ENCODE data around the gene NFKB1.
"Not testable (repeated sequence)": the region's sequence is repeated elsewhere in the genome, so short reads cannot be mapped to it uniquely, and the experiment has no call there.

Gene NFKB1

DNA sequence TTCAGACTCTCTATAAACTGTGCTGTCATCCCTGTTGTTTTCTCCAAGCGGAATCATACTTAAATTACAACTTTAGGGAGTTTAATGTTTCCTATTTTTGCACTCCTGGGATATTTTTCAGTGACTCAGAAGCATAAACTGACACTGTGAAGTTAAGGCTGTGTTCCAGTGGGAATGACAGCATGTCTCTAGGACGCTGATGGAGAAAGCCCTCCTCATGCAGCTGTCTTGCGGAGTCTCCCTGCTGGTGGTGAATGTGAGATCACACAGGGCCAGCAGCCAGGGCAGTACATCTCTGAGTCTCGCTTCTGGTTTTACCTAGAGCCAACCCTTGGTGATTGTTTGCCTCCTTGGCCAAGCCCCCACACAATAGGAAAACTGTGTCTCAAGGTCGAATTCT is 53.3 kb downstream of the NFKB1 start:
- DNase-seq (ENCODE audit: low read depth, low spot score), result no peak
- H3K4me3 ChIP-seq (ENCODE audit: low read length), result no peak overlapping the region

DNA sequence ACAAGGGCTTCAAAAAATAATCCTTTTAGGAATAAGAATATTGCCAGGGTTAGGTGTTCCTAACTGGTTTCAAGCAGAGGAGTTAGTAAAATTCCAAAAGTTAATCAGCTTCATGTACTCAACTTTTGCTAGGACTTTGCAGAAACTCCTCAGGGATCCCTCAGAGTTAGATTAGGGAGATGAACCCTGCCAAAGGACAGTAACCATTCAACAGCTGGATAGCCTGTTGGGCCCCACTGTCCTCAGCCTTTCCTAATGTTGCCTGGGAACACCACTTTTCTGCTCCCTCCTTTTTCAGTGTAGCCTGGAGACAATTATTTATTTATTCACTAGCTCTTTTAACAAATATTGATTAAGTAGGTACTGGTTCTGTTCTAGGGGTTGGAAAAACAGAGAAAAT is 53.8 kb downstream of the NFKB1 start:
- no peak overlapping the region for H3K4me3 ChIP-seq (ENCODE audit: low read length)
- no peak for DNase-seq (ENCODE audit: low read depth, low spot score)

DNA sequence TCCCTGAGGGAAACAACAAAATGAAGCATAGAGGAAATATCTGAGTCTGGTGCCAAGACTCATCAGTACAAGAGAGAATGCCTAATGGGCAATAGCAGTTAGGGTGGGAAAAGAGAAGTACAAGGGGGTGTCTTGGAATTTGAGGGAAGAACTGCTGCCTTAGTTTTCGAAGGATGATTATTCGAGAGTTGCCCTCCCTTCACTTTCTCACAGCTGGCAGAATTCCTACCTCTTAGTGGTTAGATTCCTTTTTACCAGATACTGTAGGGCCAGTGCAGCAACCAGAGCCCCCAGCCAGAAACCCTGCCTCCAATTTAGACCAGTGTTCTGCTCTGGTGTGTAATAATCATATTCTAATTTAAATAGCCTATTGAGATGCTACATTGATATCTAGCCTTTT is 56.5 kb downstream of the NFKB1 start:
- no peak overlapping the region for H3K4me3 ChIP-seq (ENCODE audit: low read length)
- DNase-seq (ENCODE audit: low read depth, low spot score), result no peak

DNA sequence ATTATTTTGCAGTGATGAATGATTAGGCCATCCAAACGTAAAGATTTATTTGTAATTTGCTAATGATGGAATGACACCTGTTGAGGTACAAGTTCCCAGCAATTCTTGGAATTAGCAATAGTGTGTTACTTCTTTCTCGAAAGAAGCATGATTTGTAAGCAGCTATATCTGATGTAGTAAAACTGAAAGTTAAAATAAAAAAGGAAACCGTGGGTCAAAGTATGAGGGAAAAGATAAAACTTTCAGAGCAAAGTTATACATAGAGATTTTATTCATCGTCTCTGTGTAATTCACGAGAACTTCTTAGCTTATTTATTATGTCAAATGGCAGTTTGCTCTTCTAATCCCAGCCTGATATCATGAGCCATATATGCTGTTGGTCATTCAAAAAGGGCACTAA is 59.0 kb downstream of the NFKB1 start:
- DNase-seq (ENCODE audit: low read depth, low spot score), result no peak
- no peak overlapping the region for H3K4me3 ChIP-seq (ENCODE audit: low read length)

GRCh38 chr4:102560571-102561341 is 59.6 kb downstream of the NFKB1 start:
- no peak for DNase-seq (ENCODE audit: low read depth, low spot score)
- no peak overlapping the region for H3K4me3 ChIP-seq (ENCODE audit: low read length)

DNA sequence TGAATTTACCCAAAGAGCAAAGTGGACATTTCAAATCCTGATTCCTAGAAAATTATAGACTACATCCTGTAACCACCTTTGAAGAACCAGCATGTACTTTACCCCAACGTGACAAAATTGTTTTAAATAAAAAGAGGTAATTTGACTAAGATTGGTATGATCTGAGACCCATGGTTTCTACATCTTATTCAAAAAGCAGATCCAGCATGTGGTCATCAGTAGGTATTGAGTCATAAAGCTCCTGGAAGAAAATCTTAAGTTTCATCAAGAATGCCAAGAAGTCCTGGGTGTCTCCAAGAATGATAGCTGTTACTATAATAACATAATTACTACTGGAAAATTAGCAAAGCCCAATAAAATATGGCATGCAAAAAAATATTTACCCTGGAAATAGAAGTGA is 61.8 kb downstream of the NFKB1 start:
- no peak overlapping the region for H3K4me3 ChIP-seq (ENCODE audit: low read length)
- DNase-seq (ENCODE audit: low read depth, low spot score), result no peak

DNA sequence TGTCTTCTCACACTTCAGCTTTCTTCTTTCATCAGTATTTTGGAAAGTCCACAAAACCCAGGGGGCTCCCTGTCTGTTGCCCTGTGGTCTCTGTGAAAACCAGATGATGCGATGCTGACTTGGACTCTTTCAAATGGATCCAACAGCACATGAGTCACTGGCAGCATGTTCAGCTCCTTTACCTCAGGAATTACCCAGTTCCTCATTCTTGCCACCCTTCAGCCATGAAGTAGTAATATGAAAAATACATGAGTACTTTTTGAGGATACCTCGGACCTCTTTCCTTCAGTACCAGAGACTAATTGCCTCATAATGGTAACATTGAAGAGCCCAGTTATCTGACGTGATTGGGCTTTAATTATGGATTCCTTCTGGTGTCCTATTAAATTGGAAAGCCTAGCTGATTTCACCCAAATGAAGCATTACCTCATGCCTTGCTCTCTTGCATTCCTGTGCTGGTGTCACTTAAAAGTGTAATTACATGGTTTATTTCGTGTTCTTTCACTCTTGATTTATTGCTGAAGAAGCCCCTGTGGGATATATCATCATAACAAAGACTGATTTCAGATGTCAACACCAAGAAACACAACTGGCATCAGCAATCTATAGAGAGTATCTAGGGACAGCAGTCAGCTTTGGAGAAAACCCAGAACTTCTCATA is 63.4 kb downstream of the NFKB1 start:
- H3K4me3 ChIP-seq (ENCODE audit: low read length), result no peak overlapping the region
- DNase-seq (ENCODE audit: low read depth, low spot score), result no peak

DNA sequence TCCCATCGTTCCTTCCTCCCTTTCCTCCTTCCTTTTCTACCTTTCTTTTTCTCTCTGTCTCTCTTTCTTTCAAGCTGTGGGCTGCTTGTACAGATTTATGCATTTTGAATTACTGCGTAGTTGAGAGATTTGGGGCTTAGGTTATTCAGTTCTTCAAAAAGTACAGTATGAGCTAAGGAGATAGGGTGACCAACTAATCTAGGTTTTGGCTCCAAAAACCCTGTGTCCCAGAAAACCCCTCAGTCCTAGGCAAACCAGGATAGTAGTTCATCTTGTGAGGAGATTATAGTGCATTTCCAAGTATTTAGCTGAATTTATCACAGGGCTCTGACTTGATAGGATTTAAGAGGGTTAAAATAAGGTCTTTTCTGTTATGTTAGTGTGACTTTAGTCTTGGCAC is 64.5 kb downstream of the NFKB1 start:
- no peak for DNase-seq (ENCODE audit: low read depth, low spot score)
- no peak overlapping the region for H3K4me3 ChIP-seq (ENCODE audit: low read length)

GRCh38 chr4:102566426-102566825 is 65.3 kb downstream of the NFKB1 start:
- no peak for DNase-seq (ENCODE audit: low read depth, low spot score)
- H3K4me3 ChIP-seq (ENCODE audit: low read length), result no peak overlapping the region

DNA sequence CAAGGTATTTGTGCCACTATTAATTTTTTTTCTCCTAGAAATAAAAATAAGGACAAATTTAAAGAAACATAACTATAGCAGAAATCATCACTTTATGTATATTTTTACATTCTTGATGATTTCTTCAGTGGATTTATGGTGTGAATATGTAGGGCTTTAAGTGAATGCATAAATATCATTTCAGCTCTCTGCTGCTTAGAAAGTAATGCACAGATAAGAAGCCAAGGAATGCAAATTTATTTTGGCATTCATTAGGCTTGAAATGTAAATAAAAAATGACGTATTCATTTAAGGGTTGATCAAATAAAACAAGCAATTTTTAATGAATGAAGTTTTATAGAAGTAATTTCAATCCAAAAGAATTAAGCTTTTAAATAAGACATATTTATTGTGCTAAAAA is 66.3 kb downstream of the NFKB1 start:
- no peak for DNase-seq (ENCODE audit: low read depth, low spot score)
- no peak overlapping the region for H3K4me3 ChIP-seq (ENCODE audit: low read length)

GRCh38 chr4:102569200-102569599 is 68.0 kb downstream of the NFKB1 start:
- no peak for DNase-seq (ENCODE audit: low read depth, low spot score)
- no peak overlapping the region for H3K4me3 ChIP-seq (ENCODE audit: low read length)

- not testable (repeated sequence) for DNase-seq (ENCODE audit: low read depth, low spot score); H3K4me3 ChIP-seq (ENCODE audit: low read length)
These were observed 69.1 kb downstream of the NFKB1 start for GRCh38 chr4:102570211-102570610.

GRCh38 chr4:102572452-102572851 is 71.3 kb downstream of the NFKB1 start:
- no peak overlapping the region for H3K4me3 ChIP-seq (ENCODE audit: low read length)
- peak; percentile 42 for DNase-seq (ENCODE audit: low read depth, low spot score)

DNA sequence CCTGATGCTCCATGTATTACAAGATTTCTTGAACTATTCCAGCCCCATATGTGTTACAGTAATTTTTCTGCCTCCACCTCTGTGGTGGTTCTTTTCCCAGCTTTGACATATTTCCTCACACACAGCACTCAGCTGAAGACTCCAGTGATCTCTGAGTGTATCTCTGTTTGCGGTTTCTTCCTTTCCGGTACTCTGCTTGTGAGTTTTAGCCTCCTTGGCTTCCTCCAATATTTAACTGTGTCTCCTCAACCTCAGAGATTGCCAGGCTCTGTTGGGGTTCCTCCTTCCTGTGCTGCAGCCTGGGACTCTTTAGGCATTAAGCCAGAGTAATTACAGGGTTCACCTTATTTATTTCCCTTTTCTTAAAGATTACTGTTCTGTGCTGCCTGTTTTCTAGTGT is 73.2 kb downstream of the NFKB1 start:
- DNase-seq (ENCODE audit: low read depth, low spot score), result peak; percentile 77
- H3K4me3 ChIP-seq (ENCODE audit: low read length), result no peak overlapping the region

- no peak for DNase-seq (ENCODE audit: low read depth, low spot score)
- no peak overlapping the region for H3K4me3 ChIP-seq (ENCODE audit: low read length)
These were observed 74.4 kb downstream of the NFKB1 start for GRCh38 chr4:102575369-102576129.

GRCh38 chr4:102578270-102578669 is 77.1 kb downstream of the NFKB1 start:
- H3K4me3 ChIP-seq (ENCODE audit: low read length), result no peak overlapping the region
- no peak for DNase-seq (ENCODE audit: low read depth, low spot score)

GRCh38 chr4:102578819-102579218 is 77.7 kb downstream of the NFKB1 start:
- H3K4me3 ChIP-seq (ENCODE audit: low read length), result no peak overlapping the region
- peak; percentile 28 for DNase-seq (ENCODE audit: low read depth, low spot score)

DNA sequence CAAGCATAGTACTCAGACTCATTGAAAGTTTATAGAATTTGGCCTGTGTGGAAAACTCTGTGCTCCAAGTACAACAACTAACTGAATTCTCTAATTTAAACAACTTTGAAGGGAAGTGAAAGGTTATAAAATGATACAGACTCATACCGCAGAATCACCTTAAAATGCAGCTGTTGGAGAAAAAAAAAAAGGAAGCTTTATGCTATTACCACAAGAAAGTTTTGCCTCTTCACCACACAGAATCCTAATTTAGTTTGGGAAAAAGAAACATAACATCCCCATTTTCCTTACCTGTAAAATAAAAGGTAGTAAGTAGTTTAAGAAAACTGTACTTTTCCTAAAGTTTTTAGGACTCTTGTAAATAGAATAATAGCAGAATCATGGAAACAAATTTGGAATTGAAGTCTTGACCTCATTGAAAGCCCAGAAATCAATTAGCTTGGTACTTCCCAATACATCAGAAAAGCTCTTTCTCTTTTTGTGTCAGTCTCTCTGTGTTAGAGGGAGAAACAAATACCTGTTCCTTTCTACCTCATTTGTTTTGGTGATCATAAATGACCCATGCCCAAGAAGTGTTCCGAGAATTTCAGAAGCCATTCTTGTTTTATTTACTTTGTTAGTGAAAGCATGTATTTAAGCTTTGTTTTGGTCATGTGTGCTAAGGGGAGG is 78.8 kb downstream of the NFKB1 start:
- no peak overlapping the region for H3K4me3 ChIP-seq (ENCODE audit: low read length)
- DNase-seq (ENCODE audit: low read depth, low spot score), result no peak

- H3K4me3 ChIP-seq (ENCODE audit: low read length), result no peak overlapping the region
- no peak for DNase-seq (ENCODE audit: low read depth, low spot score)
These were observed 79.3 kb downstream of the NFKB1 start for GRCh38 chr4:102580463-102580842.

- H3K4me3 ChIP-seq (ENCODE audit: low read length), result no peak overlapping the region
- DNase-seq (ENCODE audit: low read depth, low spot score), result no peak
These were observed 82.9 kb downstream of the NFKB1 start for GRCh38 chr4:102584091-102584490.
